HCT116 (cell line): Measurements from ENCODE around the gene TMOD1. TPM values are rescaled to one million over a fixed set of nuclear protein-coding genes. Genes with fewer than 3 reads are reported as not detected.

ENCODE experiments used
- ATAC-seq: fragments of 200-7000 bp; cut with Tn5 transposase; 2 replicates; pipeline ENCODE4 v1.9.1; 2020; ENCODE audit warnings: mild to moderate bottlenecking, moderate library complexity
- BruUV-seq: library from RNA; stranded (reverse); fragments of 400-500 nt; replicated peaks from 2 replicates; lab custom pipeline; 2021; lab: Mats Ljungman, UMichigan
- CTCF ChIA-PET: fragments of 300-600 bp; sonication (Branson Sonifier 250); formaldehyde crosslinking; loops from one replicate; lab custom pipeline; 2021; ENCODE audit warnings: antibody characterized with exemption; lab: Charles Lee
- POLR2A ChIA-PET: fragments of 300-600, 350-600 bp; sonication (Branson Sonifier 250); formaldehyde crosslinking; loops from one replicate; lab custom pipeline; 2021; ENCODE audit warnings: antibody characterized with exemption; lab: Charles Lee
- RAD21 ChIA-PET, 2 experiments: fragments of 300-600 bp; sonication (Branson Sonifier 250); formaldehyde crosslinking; loops; one replicate each; lab custom pipeline; 2023; ENCODE audit warnings: low total read pairs in 2 of 2; ENCODE audit not compliant: uncharacterized antibody in 2 of 2, unreplicated experiment in 2 of 2, low non-redundant PET in 1 of 2; lab: Charles Lee
- DNase-seq: peaks from one replicate; pipeline ENCODE4 v3.0.0-alpha.2; 2010; ENCODE audit warnings: low read depth, low spot score
- H2AFZ ChIP-seq: fragments of 200-600 bp; shearing (Covaris generic), sonication (generic); 2 replicates; pipeline ENCODE4 v1.6.1; 2017; ENCODE audit warnings: low read depth, mixed run types, mixed read lengths, antibody characterized with exemption, low read length; ENCODE audit not compliant: poor library complexity, severe bottlenecking
- H3K27ac ChIP-seq: 2 replicates; pipeline ENCODE4 v1.5.1; 2012; ENCODE audit warnings: low read depth, low read length
- H3K27me3 ChIP-seq: fragments of 200-600 bp; sonication (generic); 2 replicates; pipeline ENCODE4 v1.6.1; 2016; ENCODE audit warnings: mixed run types, low read length, mixed read lengths; ENCODE audit not compliant: insufficient read depth
- H3K36me3 ChIP-seq, 2 experiments: fragments of 200-500 bp in 1 of 2; fragments of 200-600 bp in 1 of 2; sonication (Bioruptor generic) in 1 of 2; sonication (generic) in 1 of 2; 2 replicates each; pipeline versions ENCODE4 v1.5.1 to v1.6.1; 2014 to 2016; ENCODE audit warnings: low read length in 2 of 2, inconsistent platforms in 1 of 2, mixed read lengths in 1 of 2, mixed run types in 1 of 2; ENCODE audit not compliant: insufficient read depth in 2 of 2, control insufficient read depth in 1 of 2
- H3K4me1 ChIP-seq, 2 experiments: fragments of 200-600 bp in 1 of 2; sonication (generic) in 1 of 2; 2 replicates each; pipeline versions ENCODE4 v1.5.1 to v1.6.1; 2012 to 2017; ENCODE audit warnings: low read length in 2 of 2, inconsistent platforms in 1 of 2, mild to moderate bottlenecking in 1 of 2, mixed read lengths in 1 of 2, mixed run types in 1 of 2, moderate library complexity in 1 of 2; ENCODE audit not compliant: insufficient read depth in 2 of 2, control insufficient read depth in 1 of 2
- H3K4me2 ChIP-seq: fragments of 200-600 bp; sonication (generic); 2 replicates; pipeline ENCODE4 v1.6.1; 2017; ENCODE audit warnings: mixed run types, low read length, mixed read lengths
- H3K4me3 ChIP-seq, 2 experiments: fragments of 200-600 bp in 1 of 2; sonication (generic) in 1 of 2; replicated peaks in 1 of 2; 2 replicates each; pipeline ENCODE4 v1.5.1; 2011 to 2016; ENCODE audit warnings: low read length in 2 of 2, control low read depth in 1 of 2, low read depth in 1 of 2, mild to moderate bottlenecking in 1 of 2, mixed read lengths in 1 of 2, mixed run types in 1 of 2
- H3K79me2 ChIP-seq: fragments of 200-600 bp; sonication (generic); 2 replicates; pipeline ENCODE4 v1.6.1; 2017; ENCODE audit warnings: mild to moderate bottlenecking, mixed run types, low read length, moderate library complexity, mixed read lengths; ENCODE audit not compliant: insufficient read depth
- H3K9ac ChIP-seq: fragments of 200-600 bp; sonication (generic); 2 replicates; pipeline ENCODE4 v1.6.1; 2016; ENCODE audit warnings: low read length, mixed read lengths
- H3K9me2 ChIP-seq: fragments of 200-600 bp; sonication (generic), shearing (Covaris generic); 2 replicates; pipeline ENCODE4 v1.6.1; 2017; ENCODE audit warnings: mixed run types, mild to moderate bottlenecking, moderate library complexity; ENCODE audit not compliant: insufficient read depth
- H3K9me3 ChIP-seq, 2 experiments: fragments of 200-500 bp in 1 of 2; fragments of 200-600 bp in 1 of 2; sonication (Bioruptor generic) in 1 of 2; sonication (generic) in 1 of 2; 2 replicates each; pipeline ENCODE4 v1.6.1; 2014 to 2017; ENCODE audit warnings: low read length in 2 of 2, mixed read lengths in 2 of 2, inconsistent platforms in 1 of 2, low read depth in 1 of 2, mild to moderate bottlenecking in 1 of 2, mixed run types in 1 of 2, moderate library complexity in 1 of 2; ENCODE audit not compliant: control insufficient read depth in 1 of 2, insufficient read depth in 1 of 2
- H4K20me1 ChIP-seq: fragments of 200-600 bp; sonication (generic), shearing (Covaris generic); 2 replicates; pipeline ENCODE4 v1.6.1; 2017; ENCODE audit warnings: mixed run types, mild to moderate bottlenecking, moderate library complexity; ENCODE audit not compliant: insufficient read depth
- ATF3 ChIP-seq: IDR thresholded peaks from 2 replicates; pipeline ENCODE4 v1.6.1; 2012
- CBX3 ChIP-seq: IDR thresholded peaks from 2 replicates; pipeline ENCODE4 v1.6.1; 2012; ENCODE audit warnings: low read depth
- CEBPB ChIP-seq: IDR thresholded peaks from 2 replicates; pipeline ENCODE4 v1.6.1; 2012; ENCODE audit warnings: low read depth
- ELF1 ChIP-seq: IDR thresholded peaks from 2 replicates; pipeline ENCODE4 v1.6.1; 2012; ENCODE audit warnings: low read depth, borderline replicate concordance
- EZH2 ChIP-seq: fragments of 200-600 bp; sonication (generic); IDR thresholded peaks from 2 replicates; pipeline ENCODE4 v1.6.1; 2017; ENCODE audit warnings: antibody characterized with exemption, mixed run types
- EZH2phosphoT487 ChIP-seq: fragments of 200-600 bp; IDR thresholded peaks from 2 replicates; pipeline ENCODE4 v1.6.1; 2018; ENCODE audit warnings: antibody characterized with exemption, borderline replicate concordance
- FOSL1 ChIP-seq: IDR thresholded peaks from 2 replicates; pipeline ENCODE4 v1.6.1; 2012; ENCODE audit warnings: low read depth
- MAX ChIP-seq: IDR thresholded peaks from 2 replicates; pipeline ENCODE4 v1.6.1; 2012
- POLR2AphosphoS5 ChIP-seq: IDR thresholded peaks from 2 replicates; pipeline ENCODE4 v1.6.1; 2011; ENCODE audit warnings: mild to moderate bottlenecking, low read depth, low read length, moderate library complexity
- RAD21 ChIP-seq: IDR thresholded peaks from 2 replicates; pipeline ENCODE4 v1.6.1; 2012; ENCODE audit warnings: low read depth, mild to moderate bottlenecking
- SIN3A ChIP-seq: IDR thresholded peaks from 2 replicates; pipeline ENCODE4 v1.6.1; 2012; ENCODE audit warnings: low read depth
- SP1 ChIP-seq: IDR thresholded peaks from 2 replicates; pipeline ENCODE4 v1.6.1; 2012; ENCODE audit warnings: low read depth
- TCF7L2 ChIP-seq: IDR thresholded peaks from 2 replicates; pipeline ENCODE4 v1.7.0; 2011; ENCODE audit warnings: borderline replicate concordance, inconsistent platforms; ENCODE audit not compliant: insufficient read depth, insufficient read length; ENCODE audit errors: extremely low read depth
- YY1 ChIP-seq: IDR thresholded peaks from 2 replicates; pipeline ENCODE4 v1.6.1; 2011; ENCODE audit warnings: low read length, low read depth, moderate library complexity, mild to moderate bottlenecking; ENCODE audit not compliant: insufficient replicate concordance; ENCODE audit errors: extremely low read depth
- ZNF274 ChIP-seq: fragments of 200-500 bp; sonication (Bioruptor generic); IDR thresholded peaks from 2 replicates; pipeline ENCODE4 v1.6.1; 2014; ENCODE audit warnings: mild to moderate bottlenecking, low read depth, low read length, inconsistent platforms
- intact Hi-C: fragments of 100-400 bp; cut with micrococcal nuclease; formaldehyde crosslinking; loops from 2 replicates; pipeline ENCODE4 v1.10.0; 2022
- total RNA-seq: library from RNA; stranded (reverse); gene quantifications from one replicate; pipeline ENCODE4 v1.2.1, GENCODE V29; 2021; ENCODE audit not compliant: unreplicated experiment
- TF ChIP-seq, protein P1 (sequence below): IDR thresholded peaks from 2 replicates; pipeline ENCODE4 v1.6.1; 2012; ENCODE audit warnings: low read depth
- TF ChIP-seq, protein P2 (sequence below): IDR thresholded peaks from 2 replicates; pipeline ENCODE4 v1.6.1; 2011; ENCODE audit warnings: mild to moderate bottlenecking, low read length, moderate library complexity; ENCODE audit not compliant: insufficient replicate concordance; ENCODE audit errors: extremely low read depth
- TF ChIP-seq, protein P3 (sequence below), 3 experiments: fragments of 200-600 bp in 1 of 3; sonication (generic) in 1 of 3; IDR thresholded peaks in 2 of 3; conservative IDR thresholded peaks in 1 of 3; 2 replicates each; pipeline ENCODE4 v1.5.1; 2012 to 2017; ENCODE audit warnings: low read depth in 2 of 3, low read length in 2 of 3, antibody characterized with exemption in 1 of 3, borderline replicate concordance in 1 of 3, control low read depth in 1 of 3, mild to moderate bottlenecking in 1 of 3, mixed read lengths in 1 of 3, mixed run types in 1 of 3, moderate library complexity in 1 of 3; ENCODE audit not compliant: insufficient read depth in 1 of 3

TMOD1 gene
- total RNA-seq, 1 experiment from 2014 or later, result 4.4 TPM

DNA sequence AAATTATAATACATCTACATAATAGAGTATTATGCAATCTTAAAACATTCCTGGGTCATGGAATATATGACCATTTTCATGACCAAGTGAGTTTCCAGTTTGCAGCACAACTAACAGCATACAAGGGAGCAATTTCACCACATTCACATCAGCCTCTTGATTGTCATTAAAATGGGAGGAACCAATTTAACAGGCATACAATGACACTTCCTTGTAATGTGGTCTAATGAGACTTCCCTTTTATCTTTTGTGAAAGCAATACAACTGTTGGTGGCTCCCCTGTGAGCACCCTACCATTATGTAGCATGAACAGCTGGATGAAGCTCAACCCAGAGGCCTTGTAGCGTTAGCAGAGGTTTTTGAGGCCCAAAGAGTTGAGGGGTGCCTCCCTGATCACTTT is 13.6 kb upstream of the TMOD1 start:
- Histone ChIP-seq H3K79me2 (no peaks in the 10 kb centered on the region), H3K9me3 (no peaks in the 10 kb centered on the region), H2AFZ (no peak overlapping the region), H4K20me1 (no peaks in the 10 kb centered on the region), H3K27me3 (no peaks in the 10 kb centered on the region), H3K4me1 (no peaks in the 10 kb centered on the region), H3K9ac (no peak overlapping the region), H3K36me3 (peaks cover 2 to 3% of the 10 kb centered on the region in 2 experiments; a peak in 1 of 4 replicates), H3K27ac (no peak overlapping the region), H3K4me3 (no peak overlapping the region), H3K9me2 (no peaks in the 10 kb centered on the region), H3K4me2 (no peak overlapping the region)
- ChIA-PET RAD21 (no interaction called here), CTCF (interaction anchor here (1.8 to 2.0 kb wide), 2 partner anchors 14 to 18 kb away, joined by 6 to 8 read pairs; no protein-coding TSS in a partner anchor), POLR2A (no interaction called here)
- TF ChIP-seq ATF3, result no peak
- no peak for TF ChIP-seq TCF7L2
- TF ChIP-seq MAX, result no peak
- no peak for TF ChIP-seq POLR2AphosphoS5
- no peak for TF ChIP-seq SP1
- no peak for TF ChIP-seq EZH2phosphoT487
- no peak for TF ChIP-seq YY1
- TF ChIP-seq, protein P1, sequence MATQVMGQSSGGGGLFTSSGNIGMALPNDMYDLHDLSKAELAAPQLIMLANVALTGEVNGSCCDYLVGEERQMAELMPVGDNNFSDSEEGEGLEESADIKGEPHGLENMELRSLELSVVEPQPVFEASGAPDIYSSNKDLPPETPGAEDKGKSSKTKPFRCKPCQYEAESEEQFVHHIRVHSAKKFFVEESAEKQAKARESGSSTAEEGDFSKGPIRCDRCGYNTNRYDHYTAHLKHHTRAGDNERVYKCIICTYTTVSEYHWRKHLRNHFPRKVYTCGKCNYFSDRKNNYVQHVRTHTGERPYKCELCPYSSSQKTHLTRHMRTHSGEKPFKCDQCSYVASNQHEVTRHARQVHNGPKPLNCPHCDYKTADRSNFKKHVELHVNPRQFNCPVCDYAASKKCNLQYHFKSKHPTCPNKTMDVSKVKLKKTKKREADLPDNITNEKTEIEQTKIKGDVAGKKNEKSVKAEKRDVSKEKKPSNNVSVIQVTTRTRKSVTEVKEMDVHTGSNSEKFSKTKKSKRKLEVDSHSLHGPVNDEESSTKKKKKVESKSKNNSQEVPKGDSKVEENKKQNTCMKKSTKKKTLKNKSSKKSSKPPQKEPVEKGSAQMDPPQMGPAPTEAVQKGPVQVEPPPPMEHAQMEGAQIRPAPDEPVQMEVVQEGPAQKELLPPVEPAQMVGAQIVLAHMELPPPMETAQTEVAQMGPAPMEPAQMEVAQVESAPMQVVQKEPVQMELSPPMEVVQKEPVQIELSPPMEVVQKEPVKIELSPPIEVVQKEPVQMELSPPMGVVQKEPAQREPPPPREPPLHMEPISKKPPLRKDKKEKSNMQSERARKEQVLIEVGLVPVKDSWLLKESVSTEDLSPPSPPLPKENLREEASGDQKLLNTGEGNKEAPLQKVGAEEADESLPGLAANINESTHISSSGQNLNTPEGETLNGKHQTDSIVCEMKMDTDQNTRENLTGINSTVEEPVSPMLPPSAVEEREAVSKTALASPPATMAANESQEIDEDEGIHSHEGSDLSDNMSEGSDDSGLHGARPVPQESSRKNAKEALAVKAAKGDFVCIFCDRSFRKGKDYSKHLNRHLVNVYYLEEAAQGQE, result no peak
- TF ChIP-seq ELF1, result no peak
- TF ChIP-seq, protein P2, sequence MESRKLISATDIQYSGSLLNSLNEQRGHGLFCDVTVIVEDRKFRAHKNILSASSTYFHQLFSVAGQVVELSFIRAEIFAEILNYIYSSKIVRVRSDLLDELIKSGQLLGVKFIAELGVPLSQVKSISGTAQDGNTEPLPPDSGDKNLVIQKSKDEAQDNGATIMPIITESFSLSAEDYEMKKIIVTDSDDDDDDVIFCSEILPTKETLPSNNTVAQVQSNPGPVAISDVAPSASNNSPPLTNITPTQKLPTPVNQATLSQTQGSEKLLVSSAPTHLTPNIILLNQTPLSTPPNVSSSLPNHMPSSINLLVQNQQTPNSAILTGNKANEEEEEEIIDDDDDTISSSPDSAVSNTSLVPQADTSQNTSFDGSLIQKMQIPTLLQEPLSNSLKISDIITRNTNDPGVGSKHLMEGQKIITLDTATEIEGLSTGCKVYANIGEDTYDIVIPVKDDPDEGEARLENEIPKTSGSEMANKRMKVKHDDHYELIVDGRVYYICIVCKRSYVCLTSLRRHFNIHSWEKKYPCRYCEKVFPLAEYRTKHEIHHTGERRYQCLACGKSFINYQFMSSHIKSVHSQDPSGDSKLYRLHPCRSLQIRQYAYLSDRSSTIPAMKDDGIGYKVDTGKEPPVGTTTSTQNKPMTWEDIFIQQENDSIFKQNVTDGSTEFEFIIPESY, result no peak
- TF ChIP-seq ZNF274, result no peak
- no peak for TF ChIP-seq FOSL1
- TF ChIP-seq CEBPB, result no peak
- TF ChIP-seq EZH2, result no peak
- TF ChIP-seq RAD21, result no peak
- TF ChIP-seq CBX3, result no peak
- no peak for TF ChIP-seq SIN3A
- TF ChIP-seq, protein P3, sequence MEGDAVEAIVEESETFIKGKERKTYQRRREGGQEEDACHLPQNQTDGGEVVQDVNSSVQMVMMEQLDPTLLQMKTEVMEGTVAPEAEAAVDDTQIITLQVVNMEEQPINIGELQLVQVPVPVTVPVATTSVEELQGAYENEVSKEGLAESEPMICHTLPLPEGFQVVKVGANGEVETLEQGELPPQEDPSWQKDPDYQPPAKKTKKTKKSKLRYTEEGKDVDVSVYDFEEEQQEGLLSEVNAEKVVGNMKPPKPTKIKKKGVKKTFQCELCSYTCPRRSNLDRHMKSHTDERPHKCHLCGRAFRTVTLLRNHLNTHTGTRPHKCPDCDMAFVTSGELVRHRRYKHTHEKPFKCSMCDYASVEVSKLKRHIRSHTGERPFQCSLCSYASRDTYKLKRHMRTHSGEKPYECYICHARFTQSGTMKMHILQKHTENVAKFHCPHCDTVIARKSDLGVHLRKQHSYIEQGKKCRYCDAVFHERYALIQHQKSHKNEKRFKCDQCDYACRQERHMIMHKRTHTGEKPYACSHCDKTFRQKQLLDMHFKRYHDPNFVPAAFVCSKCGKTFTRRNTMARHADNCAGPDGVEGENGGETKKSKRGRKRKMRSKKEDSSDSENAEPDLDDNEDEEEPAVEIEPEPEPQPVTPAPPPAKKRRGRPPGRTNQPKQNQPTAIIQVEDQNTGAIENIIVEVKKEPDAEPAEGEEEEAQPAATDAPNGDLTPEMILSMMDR (IDR thresholded peaks at IDR 0.05 in 2 of 3, conservative IDR thresholded peaks at IDR 0.05 in 1 of 3; ENCODE audit: borderline replicate concordance in 1 of 3, insufficient read depth in 1 of 3, low read depth in 2 of 3, low read length in 2 of 3), result no peak
- BruUV-seq, result no TSS peak
- intact Hi-C loops, result no loop called here
- DNase-seq (no peak), ATAC-seq (no peak)
